C4-2B (cell line): ENCODE data around the gene DSCAML1.
"Not testable (repeated sequence)": the region's sequence is repeated elsewhere in the genome, so short reads cannot be mapped to it uniquely, and the experiment has no call there.

Experiments used
- H3K27ac ChIP-seq: fragments of 450-650 bp; 2 replicates; pipeline ENCODE4 v1.5.1; 2017
- ZFX ChIP-seq: fragments of 450-650 bp; IDR thresholded peaks from 2 replicates; pipeline ENCODE4 v1.6.1; 2017
- TF ChIP-seq, protein P1 (sequence below): fragments of 450-650 bp; conservative IDR thresholded peaks from 2 replicates; pipeline ENCODE4 v1.5.1; 2017; ENCODE audit warnings: mild to moderate bottlenecking

The DSCAML1 gene

DNA sequence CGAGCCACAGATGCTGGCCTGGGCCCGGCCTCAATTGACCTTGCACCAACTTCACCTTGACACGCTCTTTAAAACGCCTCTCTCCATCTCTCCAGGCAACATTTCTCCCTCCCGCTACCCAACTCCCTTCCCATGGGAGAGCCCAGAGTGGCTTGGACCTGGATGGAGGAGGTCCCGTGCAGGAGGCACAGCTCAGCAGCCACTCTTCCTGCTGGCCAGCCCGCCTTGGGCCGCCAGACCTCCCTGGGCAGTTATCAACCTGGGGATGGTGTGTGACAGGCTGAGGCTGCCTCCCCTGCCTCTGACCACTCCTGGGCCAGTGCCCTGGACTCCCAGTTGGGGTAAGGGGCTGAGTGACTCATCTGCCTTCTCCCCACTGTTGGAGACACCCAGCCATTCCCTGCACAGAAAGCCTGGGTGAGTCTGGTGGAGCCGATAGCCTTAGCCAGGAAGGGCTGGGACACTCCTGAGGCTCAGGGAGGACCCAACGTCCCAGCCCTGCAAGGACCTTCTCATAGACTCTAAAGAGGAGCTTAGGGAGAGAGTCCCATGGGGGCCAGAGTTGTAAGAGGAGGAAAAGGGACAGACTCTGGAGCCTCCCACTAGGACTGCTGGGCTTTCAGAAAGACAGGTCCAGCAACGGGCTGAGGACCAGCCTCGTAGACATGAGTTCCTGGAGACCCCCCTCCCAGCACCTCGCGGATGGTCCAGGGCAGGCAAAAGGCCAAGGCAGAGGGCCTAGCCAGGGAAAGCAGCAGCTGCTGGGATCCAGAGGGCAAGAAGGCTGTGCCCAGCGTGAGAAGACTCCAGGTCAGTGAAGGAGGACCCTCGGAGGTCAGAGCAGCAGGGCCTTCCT, 337.7 kb downstream of the DSCAML1 start:
- H3K27ac ChIP-seq, result no peak overlapping the region

DNA sequence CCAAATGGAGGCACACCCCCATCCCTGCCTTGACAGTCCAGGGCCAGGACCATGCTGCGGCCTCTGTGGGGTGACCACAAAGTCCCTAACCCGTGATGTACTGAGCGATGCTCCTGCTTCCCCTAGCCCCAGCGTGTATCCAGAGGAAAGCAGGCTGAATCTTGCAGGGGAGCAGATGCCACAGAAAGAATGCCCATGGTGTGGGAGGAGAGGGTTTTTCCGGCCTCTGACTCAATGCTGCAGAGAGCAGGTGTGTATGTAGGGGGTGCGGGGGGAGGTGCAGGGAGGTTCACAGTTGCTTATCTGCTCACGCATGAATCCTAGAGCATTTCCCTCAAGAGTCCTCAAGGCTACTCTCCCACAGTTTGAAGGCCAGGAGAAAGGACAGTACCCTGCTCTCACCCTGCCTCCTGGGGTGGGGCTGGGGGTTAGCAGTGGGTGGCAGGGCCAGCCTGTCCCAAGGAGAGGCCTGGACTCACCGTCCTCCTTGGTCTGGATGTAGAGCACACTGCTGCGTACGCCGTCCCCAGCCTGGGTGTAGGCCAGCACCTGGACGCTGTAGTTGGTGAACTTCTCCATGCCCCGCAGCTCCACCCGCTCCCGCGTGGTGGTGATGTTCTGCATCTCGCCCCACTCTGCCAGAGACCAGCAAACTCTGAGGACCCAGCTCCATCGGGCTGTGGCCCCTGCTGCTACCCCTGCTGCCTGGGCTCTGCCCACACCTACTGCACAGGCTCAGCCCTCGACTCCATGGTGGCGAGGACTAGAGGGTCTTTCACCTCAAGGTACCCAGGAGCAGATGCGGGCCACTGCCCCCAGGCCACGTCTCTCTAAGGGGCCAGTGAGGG, 338.5 kb downstream of the DSCAML1 start:
- no peak for TF ChIP-seq ZFX
- TF ChIP-seq, protein P1, sequence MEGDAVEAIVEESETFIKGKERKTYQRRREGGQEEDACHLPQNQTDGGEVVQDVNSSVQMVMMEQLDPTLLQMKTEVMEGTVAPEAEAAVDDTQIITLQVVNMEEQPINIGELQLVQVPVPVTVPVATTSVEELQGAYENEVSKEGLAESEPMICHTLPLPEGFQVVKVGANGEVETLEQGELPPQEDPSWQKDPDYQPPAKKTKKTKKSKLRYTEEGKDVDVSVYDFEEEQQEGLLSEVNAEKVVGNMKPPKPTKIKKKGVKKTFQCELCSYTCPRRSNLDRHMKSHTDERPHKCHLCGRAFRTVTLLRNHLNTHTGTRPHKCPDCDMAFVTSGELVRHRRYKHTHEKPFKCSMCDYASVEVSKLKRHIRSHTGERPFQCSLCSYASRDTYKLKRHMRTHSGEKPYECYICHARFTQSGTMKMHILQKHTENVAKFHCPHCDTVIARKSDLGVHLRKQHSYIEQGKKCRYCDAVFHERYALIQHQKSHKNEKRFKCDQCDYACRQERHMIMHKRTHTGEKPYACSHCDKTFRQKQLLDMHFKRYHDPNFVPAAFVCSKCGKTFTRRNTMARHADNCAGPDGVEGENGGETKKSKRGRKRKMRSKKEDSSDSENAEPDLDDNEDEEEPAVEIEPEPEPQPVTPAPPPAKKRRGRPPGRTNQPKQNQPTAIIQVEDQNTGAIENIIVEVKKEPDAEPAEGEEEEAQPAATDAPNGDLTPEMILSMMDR, result no peak
- H3K27ac ChIP-seq, result no peak overlapping the region

More for the DNA sequence above, 337.7 kb downstream of the DSCAML1 start:
- TF ChIP-seq ZFX, result no peak
- TF ChIP-seq, protein P1, result no peak

DNA sequence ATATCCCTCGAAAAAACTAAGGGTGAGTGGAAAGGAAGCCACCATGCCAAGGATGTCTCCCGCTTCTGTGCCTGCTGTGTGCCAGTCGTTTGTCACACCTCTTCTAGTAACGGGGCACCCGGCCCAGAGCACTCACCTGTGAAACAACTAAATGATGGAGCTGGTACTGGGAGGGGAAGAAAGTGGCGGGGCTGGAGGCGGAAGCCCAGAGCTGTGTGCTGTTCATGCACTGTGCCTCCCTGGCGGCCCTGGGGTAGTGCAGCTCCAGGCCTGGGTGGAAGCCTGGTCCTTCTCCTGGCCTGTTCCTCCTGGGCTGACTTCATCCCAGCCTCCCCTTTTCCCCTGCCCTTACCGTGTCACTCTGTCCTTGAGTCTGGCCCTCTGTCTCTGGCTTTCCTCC, 339.2 kb downstream of the DSCAML1 start:
- H3K27ac ChIP-seq, result no peak overlapping the region
- no peak for TF ChIP-seq ZFX
- TF ChIP-seq, protein P1, result no peak

DNA sequence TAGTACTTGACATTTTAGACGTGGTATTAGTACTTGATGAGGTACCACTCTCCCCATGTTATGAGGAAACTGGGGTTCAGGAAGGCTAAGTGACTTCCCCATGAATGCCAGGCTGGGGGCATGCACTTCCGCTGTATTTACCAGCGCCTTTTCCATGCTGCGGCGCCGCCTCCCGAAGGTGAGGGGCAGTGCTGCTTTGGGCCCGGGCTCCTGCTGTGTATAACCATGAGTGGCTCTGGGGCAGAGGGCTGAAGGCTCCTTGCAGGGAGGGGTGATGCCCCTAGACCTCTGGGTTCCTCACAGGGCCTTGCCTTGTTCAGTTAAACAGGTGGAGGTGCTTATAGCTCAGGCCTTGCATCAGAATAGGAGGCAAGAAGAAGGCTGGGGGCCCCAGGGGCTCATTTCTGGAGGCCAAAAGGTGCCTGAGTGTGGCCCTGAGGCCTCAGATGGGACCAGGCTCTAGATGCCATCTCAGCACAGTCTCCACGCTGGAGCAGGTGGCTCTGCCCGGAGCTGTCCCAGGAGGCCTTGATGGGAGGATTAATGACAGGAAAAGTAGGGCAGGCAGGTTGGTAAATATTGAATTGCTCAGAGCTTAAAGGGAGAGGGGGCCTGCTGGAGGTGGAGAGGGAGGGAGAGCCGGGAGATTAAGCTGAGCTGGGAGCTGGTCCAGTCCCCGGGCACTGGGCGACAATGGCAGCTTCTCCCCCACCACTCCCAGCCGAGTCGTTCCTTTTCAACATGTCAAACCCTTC, 339.8 kb downstream of the DSCAML1 start:
- no peak overlapping the region for H3K27ac ChIP-seq
- TF ChIP-seq, protein P1, result no peak
- no peak for TF ChIP-seq ZFX

DNA sequence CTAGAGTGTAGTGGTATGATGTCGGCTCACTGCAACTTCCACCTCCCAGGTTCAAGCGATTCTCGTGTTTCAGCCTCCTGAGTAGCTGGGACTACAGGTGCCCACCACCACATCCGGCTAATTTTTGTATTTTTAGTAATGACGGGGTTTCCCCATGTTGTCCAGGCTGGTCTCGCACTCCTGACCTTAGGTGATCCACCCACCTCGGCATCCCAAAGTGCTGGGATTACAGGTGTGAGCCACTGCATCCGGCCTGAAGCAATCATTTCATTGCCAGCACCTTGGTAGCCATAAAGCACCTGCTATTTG, 340.3 kb downstream of the DSCAML1 start:
- H3K27ac ChIP-seq, result not testable (repeated sequence)

DNA sequence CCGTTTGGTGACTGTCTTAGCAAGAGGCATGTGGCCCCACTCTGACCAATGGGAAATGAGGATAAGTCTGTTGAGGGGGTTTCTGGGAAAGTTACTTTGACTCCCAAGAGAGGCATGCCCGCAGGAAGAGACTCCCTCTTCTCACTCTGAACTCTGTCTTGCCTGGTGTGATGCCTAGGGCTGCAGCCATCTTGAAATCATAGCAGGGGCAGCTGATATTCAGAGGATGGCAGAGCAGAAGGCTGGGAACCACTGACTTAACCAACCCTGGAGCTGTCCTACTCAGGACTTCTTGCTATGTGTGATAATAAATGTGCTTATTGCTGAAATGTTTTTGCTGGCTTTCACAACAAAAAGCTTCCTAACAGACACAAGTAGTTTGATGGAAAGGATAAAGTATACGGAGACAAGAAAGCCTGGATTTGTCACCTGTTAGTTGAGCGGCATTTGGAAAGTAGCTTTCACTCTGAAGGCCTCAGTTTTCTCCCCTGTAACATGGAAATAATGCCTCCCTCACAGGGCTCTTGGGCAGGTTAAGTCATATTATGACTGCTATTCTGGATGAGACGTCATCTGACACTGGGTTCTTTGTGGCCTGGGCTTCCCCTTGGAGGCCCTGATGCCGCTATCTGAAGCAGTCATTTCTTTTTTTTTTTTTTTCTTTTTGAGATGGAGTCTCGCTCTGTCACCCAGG, 340.8 kb downstream of the DSCAML1 start:
- no peak for TF ChIP-seq ZFX
- TF ChIP-seq, protein P1, result no peak
- H3K27ac ChIP-seq, result no peak overlapping the region

DNA sequence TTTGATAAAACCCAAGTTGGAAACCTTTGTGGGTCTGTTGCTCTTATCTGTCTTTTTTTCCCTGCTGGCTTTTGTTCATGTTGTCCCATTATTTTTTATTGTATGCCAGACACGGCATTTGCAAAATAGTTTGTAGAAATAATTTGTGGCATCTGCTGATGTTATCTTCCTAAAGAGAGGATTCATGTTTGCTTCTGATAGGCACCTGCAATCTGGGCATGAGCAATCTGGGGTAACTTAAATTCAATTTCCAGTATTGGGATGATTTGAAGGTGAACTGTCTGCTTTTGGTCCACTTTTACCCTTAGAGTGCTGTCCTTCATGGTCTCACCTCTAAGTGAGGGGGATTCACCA, 342.5 kb downstream of the DSCAML1 start:
- no peak overlapping the region for H3K27ac ChIP-seq
- no peak for TF ChIP-seq ZFX
- TF ChIP-seq, protein P1, result no peak
